HK-2 (cell line): ENCODE measurements around the gene MARCHF4.

Experiments used
- DNase-seq: peaks from one replicate; pipeline ENCODE4 v3.0.0-alpha.2; 2018; ENCODE audit not compliant: unreplicated experiment

The MARCHF4 gene

DNA sequence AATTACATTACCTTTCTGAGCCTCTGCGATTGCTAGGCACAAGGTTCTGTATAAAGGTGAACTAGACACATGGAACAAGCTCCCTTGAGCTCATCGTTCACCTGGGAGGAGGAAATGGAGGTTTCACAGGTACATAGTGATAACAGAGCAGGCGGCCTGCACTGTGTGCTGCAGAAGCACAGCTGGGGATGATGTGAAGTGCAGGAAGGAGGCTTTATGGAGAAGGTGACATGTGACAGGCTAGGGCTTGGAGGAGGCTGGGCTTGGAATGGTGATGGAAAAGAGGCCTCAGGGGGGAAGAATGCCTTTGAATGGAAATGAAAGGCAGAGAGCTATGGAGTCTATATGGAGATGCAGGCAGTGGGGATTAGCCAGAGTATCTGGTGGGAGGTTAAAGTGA is 22.9 kb downstream of the MARCHF4 start:
- DNase-seq: no peak

GRCh38 chr2:216348756-216349308 is 23.5 kb downstream of the MARCHF4 start:
- DNase-seq: no peak

DNA sequence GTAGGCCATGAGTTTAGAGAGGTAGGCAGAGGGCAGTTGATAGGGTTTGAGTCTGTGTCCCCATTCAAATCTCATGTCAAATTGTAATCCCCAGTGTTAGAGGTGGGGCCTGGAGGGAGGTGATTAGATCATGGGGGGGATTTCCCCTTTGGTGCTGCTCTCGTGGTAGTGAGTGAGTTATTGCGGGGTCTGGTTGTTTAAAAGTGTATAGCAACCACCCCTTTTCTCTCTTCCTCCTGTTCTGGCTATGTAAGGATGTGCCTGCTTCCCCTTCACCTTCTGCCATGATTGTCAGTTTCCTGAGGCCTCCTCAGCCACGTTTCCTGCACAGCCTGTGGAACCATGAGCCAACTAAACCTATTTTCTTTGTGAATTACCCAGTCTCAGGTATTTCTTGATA is 25.5 kb downstream of the MARCHF4 start:
- no peak for DNase-seq

DNA sequence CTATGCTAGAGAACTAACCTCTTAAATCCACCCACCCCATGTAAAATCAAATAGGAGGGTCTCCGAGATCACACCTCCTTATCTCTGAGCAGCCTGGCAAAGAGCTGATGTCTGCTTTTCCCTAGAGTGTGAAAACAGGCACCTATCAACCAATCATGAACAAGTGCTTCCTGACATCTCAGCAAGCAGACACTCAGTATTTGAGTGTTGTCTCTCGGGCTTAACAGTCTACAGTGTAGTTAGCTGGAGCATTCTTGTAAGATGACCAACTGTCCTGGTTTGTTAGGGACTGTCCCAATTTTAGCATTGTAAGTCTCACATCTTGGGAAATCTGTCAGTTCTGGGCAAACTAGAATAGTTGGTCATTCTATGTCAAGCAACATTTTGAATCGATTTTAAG is 26.4 kb downstream of the MARCHF4 start:
- no peak for DNase-seq

GRCh38 chr2:216344950-216345300 is 27.4 kb downstream of the MARCHF4 start:
- no peak for DNase-seq

- DNase-seq: no peak
These were observed 27.9 kb downstream of the MARCHF4 start for GRCh38 chr2:216344206-216344949.

DNA sequence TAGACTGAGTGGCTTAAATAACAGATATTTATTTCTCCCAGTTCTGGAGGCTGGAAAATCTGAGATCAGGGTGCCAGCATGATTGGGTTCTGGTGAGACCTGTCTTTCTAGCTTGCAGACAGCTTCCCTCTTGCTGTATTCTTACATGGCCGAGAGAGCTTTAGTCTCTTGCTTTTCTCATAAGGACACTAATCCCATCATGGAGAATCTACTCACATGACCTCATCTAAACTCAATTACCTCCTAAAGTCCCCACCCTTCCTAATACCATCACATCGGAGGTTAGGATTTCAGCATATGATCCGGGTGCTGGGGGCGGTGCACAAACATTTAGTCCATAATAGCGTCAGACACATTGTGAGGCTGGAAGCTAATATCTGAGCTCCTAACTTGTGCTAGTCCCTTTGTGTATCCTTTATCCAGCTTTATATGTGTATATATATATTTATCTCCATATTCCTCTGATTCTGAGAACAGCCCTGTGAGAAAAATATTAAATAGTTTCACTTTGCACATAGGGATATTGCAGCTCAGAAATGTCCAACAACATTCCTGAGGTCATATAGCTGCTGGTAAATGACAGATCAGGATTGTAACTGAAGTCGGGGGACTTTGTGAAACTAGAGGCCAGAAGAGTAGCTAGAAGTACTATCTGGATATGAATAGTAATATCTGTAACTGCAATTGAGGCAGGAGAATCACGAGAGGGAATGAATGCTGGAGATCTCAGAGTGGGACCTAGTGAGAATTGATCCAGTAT is 28.9 kb downstream of the MARCHF4 start:
- no peak for DNase-seq

DNA sequence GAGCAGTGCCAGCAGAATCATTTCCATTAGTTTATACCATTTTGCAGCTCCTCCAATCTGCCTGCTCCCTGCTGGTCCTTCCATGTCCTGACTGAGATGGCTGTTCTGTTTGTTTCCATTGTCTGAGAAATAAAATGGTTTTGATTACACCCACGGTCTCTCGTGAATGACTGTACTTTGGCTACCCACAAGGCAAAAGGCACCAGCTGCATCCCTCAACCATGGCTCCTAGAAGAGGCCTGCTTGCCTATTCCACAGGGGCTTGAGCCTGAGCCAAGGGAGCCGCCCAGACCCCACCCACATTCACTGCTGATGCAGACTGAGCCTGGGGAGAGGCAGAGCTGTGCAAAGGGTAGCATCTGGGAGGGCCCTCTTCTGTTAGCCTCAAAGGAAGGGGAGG is 31.2 kb downstream of the MARCHF4 start:
- no peak for DNase-seq

DNA sequence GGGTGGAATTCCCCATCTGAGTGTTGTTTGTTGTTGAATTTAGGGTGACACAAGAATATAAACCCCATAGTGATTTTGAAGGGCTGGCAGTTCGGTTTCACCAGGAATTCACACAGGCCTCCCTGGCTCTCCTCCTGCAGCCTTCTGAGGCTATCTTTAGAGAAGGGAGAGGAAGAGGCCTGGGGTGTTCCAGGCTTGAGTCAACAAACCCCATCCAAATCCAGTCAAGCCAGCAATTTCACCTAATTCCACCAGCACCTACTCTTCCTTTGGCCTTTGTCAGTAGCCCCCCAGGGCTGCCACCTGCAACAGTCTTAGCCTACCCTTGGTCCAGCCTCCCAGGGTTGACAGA is 32.0 kb downstream of the MARCHF4 start:
- no peak for DNase-seq

DNA sequence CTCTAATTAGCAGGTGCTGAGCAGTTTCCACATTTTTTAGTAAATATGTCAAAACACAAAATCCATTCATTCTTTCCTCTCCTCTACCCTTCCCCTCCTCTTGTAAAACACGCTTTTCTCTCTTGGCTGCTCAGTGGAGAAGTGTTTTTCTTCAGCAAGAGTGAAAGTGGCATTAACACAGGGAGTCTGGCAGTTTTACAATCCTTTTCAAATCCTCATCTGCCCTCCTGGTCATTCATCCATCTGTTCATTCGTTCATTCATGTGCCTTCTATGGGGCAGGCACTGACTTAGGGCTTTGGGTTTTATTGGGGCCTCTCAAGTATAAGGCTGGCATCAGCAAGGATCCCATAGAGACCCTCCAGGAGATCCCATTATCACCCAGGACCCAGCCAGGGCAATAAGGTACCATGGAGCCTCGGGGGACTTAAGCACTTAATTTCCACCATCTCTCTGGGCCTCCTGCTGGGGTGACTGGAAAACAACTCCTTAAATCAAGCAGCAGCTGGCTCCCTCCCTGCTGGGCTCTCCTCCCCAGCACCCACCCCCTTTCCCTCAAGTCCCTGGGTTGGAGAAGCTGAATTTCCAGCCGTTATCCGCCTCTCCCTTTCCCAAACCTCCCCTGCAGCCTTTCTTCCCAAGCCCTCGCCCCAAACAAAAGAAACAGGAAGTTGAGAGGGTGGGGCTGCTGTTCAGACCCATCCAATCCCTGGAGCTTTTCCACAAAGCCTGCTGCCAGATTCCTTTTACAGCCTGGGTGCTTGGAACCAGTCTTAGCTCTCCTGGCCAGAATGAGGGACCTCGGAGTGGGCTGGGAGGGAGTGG is 32.6 kb downstream of the MARCHF4 start:
- no peak for DNase-seq

DNA sequence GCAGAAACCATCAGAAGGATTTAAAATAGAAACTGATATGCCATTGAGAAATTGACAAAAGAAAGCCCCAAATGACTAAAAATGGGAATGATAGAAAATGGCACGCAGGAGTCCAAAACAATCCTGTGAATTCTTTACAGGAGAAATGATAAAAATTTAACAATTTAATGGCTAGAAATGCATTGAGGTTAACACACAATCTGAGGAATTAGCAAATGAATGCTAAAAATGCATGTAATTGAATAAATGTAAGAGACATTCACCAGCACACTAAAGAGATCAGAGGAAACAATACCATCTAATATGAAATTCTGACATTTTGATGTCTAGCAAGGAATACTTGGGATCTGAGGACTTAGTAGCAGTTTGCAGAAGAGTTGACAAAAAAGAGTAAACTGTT is 37.0 kb downstream of the MARCHF4 start:
- DNase-seq: no peak

DNA sequence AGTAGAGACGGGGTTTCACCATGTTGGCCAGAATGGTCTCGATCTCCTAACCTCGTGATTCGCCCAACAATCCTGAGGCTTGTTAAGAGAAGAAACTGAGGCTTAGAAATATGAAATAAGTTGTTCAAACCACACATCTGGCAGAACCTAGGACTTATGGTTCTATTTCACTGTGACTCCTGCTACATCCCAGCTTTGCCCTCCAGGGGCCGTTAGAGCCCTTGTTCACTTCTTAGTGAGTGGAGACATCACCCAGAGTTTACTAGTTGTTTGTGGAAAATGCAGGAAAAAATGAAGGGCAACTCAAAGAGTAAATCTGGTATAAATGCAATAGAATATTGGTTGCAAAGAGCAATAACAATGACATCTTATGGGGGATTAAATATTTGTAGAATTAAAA is 43.9 kb downstream of the MARCHF4 start:
- DNase-seq: no peak

GRCh38 chr2:216327447-216327935 is 44.8 kb downstream of the MARCHF4 start:
- DNase-seq: no peak
